Embryonic facial prominence (tissue), 1 donor: ENCODE data around the gene TRIM24.
"Not testable (repeated sequence)": the region's sequence is repeated elsewhere in the genome, so short reads cannot be mapped to it uniquely, and the experiment has no call there.

Source experiments
- DNase-seq: peaks from one replicate; pipeline ENCODE4 v3.0.0-alpha.2; 2016; ENCODE audit errors: extremely low spot score

TRIM24 gene

DNA sequence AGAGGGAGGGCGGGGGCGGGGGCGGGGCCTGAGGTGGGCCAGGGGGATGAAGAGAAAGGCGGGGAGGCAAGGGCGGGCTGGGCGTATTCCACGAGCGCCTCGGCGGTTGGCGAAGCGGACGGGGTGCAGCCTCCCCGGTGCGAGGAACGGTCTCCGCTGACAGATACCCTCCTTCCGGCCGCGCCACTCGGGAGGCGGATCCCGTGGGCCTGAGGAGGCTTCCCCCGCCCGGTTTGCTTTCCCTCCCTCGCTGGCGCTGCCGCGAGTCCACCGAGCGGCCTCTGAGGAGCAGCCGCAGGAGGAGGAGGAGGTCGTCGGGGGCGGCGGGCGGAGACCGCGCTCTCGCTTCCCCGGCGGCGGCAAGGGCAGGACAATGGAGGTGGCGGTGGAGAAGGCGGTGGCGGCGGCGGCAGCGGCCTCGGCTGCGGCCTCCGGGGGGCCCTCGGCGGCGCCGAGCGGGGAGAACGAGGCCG, at the start of gene TRIM24:
Gene TRIM24, plus strand, starts transcription at position 84 of the 473 bp plus-strand sequence. Its CDS starts 290 bp downstream, at position 374.
- DNase-seq: no peak

DNA sequence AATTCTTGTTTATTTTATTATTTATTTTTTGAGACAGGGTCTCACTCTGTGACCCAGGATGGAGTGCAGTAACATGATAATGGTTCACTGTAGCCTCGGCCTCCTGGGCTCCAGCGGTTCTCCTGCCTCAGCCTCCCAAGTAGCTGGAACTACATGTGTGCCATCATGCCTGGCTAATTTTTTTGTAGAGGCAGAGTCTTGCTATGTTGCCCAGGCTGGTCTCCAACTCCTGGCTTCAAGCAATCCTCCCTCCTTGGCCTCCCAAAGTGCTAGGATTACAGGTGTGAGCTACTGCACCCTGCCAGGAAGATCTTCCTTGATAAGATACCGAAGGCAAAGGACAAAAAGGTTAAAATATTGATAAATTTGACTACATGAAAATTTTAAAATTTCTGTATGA, 48.0 kb upstream of the TRIM24 start:
- not testable (repeated sequence) for DNase-seq

DNA sequence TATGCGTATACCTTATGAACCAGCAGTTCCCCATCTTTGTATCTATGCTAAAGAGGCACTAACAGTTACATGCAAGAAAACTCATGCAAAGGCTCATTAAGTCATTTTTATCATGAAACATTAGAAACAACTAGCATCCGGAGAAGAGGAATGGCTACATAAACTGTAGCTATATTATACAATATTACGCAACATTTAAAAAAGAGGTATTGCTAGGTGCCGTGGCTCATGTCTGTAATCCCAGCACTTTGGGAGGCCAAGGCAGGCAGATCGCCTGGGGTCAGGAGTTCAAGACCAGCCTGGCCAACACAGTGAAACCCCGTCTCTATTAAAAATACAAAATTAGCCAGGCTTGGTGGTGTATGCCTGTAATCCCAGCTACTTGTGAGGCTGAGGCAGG, 47.1 kb upstream of the TRIM24 start:
- not testable (repeated sequence) for DNase-seq

DNA sequence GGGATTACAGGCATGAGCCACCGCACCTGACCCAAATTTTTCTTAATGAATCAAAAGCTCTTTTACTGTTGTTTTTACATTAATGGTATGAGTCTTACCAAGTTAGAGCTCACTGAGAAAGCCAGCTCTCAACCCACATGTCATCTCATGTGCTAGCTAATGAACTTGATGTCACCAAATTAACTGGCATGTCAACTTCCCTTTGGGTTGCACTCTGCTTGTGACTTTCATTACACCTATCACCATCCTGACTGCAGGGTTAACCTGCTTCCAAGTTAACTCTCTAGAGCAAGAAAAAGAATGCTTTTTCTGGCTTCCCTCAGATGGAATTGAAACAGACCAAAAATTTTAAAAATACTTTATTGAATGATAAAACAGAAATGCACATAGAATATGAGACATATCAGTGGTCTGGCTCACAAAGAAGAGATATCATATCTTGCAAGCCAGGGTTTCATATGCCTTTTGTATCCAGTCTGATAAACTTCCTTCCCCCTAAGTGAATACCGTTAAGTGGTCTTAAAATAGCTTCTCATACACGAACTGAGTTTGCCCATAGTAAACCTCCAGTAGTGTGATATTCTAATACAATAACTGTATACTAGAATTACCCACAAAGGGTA, 42.9 kb upstream of the TRIM24 start:
- no peak for DNase-seq

DNA sequence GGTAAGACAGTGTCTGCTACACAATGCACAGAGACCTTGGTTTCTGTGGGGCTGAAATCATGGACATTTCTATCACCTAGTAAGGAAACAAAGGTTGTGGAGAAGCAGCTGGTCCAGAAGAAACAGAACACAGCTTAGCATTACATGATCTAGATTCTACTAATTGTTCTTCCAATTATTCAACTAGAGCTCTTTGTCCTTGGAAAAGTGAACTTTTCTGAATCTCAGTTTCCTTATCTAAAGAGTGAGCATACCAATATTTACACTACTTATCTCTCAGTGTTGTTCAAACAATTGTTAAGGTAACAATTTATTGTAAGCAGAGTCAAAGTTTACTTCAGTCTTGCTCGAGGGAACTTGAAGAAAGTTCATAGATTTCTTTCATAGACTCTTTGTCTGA, 42.3 kb upstream of the TRIM24 start:
- DNase-seq: no peak

DNA sequence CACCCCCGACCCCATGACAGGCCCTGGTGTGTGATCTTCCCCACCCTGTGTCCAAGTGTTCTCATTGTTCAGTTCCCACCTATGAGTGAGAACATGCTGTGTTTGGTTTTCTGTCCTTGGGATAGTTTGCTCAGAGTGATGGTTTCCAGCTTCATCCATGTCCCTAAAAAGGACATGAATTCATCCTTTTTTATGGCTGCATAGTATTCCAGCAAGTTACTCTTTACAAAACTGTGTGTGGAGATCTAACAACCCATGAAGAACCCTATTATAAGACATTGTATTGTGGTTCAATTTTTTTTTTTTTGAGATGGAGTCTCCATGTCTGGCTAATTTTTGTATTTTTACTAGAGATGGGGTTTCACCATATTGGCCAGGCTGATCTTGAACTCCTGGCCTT, 41.7 kb upstream of the TRIM24 start:
- DNase-seq: not testable (repeated sequence)

DNA sequence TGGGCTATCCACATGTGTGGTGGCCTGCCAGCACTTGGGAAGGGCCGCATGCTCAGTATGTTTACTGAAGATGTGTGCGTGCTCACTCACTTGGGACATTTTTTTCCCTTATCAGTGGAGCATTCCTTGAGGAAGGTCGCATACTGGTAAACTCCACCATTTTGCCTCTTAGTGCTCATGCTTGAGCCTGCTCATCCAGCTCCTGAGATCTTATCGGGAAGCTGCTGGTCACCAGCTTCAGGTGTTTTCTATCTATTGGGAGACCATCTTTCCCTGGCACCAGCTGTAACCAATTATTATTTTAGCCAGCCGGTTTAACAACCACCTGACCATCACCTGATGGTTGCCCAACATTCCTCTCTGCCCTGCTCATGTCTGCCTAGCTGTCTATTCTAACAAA, 35.0 kb upstream of the TRIM24 start:
- DNase-seq: no peak

DNA sequence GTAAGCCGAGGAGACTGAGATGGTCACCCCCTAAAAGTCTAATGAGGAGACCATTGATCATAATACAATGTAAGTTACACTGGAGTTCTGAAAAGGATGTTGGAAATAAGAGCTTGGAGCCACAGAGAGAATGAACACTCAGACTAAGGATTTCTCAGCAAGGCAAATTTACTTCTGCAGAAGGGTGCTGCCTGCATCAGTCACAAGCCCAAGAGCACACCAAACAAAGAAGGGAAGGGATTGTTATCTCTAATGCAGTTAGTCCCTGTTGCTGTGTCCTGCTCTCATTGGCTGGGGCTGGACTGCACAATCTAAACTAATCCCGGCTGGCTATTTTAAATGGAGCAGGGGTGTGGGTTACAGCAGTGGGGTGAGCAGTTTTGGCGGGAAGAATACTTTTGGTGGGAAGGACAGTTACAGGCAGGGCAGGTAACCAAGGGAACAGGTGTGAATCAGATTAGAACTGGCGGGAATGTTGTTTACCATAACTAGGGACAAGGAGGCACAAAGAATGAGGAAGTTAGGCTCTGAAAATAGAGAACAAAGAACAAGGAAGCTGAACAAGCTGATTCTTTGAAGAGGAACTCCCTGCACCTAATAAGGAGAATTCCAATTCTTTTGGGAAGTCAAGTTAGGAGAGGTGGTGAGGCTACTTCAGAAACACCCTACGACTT, 30.3 kb upstream of the TRIM24 start:
- no peak for DNase-seq

DNA sequence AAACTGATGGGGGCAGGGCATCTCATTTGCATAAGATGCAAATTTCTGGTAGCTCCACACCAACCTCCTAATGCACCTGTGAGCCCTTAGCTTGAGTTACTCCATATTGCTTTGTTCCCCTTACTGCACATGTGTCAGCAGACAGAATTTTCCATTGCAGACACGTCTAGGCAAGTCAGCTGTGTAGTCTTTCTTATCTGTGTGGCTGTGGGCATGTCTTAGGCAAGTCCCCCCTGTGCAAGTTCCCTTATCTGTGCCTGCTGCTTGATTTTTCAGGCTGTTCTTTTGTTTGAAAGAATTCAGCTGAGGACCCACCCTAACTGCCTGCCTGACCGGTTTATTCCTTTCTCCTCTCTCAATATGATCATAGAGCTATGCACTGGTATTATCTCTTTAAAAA, 28.5 kb upstream of the TRIM24 start:
- no peak for DNase-seq

DNA sequence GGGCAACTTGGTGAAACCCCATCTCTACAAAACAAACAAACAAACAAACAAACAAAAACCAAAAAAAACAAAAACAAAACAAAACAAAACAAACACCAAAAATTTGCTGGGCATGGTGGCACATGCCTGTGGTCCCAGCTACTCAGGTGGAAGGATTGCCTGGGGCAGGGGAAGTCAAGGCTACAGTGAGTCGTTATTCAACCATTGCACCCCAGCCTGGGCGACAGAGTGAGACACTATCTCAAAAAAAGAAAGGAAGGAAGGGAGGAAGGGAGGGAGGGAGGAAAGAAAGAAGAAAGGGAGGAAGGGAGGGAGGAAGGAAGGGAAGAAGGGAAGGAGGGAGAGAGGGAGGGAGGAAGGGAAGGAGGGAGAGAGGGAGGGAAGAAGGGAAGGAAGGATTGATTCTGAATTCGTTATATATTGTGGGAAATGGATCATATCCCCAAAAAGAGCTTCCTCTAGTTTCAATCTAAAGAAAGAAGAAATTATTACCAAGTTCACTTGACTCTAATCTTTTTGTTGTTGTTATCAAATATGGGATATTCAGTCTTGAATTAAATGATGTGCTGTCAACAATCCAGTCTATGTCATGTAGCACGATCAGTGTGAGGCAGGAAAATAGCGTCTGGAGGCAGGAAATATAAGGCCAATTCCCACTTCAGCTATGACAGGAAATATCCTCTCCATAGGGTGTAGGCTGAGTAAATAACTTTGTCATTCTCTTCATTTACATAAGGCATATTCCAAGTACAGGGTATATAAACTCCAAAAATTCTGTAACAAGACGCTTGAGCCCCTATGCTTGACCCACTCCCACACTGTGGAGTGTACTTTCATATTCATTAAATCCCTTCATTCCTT, 26.2 kb upstream of the TRIM24 start:
- DNase-seq: no peak

DNA sequence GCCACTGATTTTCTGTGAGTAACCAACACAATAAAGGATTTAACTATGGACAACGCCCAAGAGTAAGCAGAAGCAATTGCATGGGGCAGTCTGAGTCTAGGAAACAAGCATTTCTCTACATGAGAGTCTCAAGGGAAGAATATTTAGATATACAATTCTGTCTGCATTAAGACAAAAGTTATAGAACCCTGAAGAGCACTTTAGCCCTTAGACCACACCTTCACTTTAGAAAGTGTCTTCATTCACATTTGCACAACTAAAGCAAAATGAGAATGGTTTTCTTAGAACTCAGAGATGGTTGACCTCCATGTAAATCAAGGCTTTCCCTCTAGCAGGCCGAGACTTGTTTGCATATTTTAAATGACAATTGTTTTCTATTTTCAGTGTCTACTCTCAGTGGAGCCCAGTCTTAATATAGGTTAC, 25.5 kb upstream of the TRIM24 start:
- no peak for DNase-seq

DNA sequence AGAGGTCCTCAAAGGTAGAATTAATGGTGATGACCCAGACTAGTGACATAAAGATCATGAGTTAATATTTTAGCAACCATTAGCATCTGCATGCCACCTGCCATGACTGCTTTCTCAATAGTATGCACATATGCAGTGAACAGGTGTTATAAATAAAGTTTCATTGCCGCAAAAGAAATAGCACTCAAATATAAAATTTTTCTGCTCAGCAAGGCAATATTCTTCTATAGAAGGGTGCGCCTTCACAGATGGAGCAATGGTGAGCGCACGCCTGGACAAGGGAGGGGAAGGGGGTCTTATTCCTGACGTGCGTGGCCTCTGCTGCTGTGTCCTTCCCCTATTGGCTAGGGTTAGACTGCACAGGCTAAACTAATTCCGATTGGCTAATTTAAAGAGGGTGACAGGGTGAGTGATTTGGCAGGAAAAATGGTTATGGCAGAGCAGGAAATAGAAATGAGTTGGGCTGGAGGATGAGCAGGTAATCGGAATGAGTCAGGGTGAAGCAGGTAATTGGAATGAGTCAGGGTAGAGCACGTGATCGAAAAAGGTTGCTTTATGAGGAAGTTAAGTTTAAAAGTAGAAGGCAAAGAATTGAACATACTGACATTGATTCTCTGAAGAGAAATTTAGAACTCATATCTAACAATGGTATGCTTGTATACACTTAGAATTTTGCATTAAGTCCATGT, 24.7 kb upstream of the TRIM24 start:
- DNase-seq: no peak

DNA sequence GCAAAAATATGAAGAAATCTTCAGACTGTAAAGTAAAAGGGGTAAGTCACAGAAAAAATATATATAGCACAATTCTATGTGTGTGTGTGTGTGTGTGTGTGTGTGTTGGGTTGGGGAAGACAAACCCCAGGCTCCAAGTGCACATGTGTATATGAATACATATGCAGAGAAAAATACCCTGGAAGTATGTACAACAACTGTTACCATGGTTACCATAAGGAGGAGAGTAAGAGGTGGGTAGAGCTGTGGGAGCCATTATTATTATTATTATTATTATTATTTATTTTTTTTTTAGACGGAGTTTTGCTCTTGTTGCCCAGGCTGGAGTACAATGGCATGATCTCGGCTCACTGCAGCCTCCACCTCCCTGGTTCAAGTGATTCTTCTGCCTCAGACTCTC, 23.7 kb upstream of the TRIM24 start:
- DNase-seq: no peak

DNA sequence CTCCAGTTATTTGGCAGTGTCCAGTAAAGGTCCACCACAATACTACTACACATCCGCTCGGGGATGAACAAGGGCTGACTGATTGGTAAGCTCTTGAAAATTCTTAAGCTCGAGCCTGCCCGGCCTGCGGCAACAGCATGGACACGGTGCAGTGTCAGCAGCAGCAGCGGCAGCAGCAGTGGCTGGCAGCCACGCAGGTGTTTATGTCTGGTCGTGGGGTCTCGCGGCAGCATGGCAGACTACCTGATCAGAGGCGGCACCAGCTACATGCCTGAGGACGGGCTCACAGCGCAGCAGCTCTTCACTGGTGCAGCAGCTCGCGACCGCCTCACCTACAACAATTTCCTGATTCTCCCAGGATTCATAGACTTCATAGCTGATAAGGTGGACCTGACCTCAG, 19.6 kb upstream of the TRIM24 start:
- DNase-seq: no peak

DNA sequence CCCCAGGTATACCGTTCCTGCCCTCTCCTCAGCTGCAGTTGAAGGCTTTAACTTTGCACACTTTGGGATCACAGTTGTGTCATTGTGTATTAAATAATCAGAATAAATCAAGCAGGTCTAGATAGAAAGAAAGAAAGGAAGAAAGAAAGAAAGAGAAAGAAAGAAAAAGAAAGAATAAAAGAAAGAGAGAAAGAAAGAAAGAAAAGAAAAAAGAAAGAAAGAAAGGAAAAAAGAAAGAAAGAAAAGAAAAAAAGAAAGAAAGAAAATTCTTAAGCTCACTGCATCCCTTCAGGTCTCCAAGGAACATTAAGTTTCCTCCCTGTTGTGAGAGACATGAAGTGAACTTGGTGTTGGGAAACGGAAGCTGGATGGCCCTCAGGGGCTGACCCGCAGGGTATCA, 17.2 kb upstream of the TRIM24 start:
- no peak for DNase-seq

DNA sequence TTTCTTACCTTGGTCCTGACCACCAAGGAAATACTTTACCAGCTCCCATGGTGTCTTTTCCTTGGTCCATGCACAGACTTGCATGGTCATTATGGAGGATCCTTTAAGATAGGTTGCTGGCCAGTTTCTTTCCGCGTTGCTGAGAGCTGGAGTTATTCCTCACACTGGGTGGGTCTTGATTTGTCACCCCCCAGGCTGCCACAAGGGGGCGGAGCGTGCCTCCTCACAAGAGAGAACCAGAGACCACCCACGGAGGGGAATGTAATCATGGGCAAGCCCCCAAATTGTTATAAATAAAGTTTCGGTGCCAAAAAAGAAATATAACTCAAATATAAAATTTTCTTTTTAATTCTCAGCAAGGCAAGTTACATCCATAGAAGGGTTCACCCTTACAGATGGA, 10.5 kb upstream of the TRIM24 start:
- no peak for DNase-seq

DNA sequence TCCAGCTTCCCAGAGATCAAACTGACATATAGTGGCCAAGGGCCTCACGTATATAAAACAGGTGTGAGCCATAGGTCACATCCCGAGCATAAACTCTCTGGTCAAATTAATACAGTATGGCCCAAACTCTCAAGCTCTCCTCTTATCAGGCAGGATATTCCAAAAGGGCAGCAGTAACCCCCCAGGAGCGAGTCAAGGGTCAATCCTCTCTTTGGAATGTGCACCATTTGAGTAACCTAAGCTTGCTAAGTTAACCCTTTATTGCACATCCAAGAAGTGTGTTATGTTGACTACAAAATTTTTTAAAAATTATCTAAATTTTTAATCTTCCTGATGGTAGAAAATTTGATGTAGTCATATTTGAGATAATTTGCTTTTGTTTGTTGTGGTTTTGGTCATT, 4.5 kb upstream of the TRIM24 start:
- DNase-seq: no peak

DNA sequence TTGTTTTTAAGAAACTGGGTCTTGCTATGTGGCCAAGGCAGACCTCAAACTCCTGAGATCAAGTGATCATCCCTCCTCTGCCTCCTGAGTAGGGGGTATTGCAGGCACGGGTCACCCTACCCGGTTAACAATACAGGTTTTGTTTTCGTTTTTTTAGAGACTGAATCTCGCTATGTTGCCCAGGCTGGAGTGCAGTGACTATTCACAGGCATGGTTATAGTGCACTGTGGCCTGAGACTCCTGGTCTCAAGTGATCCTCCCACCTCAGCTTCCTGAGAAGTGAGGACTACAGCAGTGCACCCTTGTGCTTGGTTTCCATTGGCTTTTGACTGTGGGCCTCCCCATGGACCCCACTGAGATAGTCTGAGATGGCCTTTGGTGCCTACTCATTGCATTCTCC, 3.8 kb upstream of the TRIM24 start:
- DNase-seq: no peak

DNA sequence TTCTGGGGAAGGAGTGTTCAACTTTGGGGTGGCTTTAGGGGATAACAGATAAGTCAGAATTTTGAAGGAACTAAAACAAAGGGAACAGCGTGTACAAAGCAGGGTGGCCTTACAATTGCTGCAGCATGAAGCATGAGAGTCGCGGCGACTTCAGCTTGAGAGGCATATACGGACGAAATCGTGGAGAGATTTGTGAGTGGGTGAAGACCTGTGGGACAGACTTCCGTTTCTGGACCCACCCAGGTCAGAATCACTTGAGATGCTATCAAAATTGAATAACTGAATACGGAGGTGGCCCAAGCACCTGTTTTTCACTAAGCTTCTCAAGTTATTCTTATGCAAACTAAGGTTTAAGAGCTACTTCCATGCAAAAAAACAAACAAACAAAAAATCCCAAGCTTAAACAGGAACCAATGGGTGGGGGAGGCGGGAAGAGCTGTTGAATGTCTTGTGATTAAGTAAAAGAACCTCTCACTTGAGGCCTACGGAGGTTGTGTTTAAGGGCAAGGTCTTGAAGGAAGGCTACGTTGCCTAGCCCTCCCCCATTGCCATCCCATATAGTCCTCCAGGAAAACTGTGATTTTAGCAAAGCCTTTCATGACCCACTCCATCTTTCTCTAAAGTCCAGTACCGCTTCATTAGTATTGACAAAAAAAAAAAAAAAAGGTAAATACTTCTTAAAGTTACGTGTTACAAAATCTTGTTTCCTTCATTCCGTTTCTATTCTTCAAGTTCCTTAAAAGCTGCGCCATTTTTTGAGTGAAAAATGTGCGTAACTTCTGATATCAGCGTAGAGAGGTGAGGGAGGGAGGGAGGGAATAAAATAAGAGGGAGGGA, 1.3 kb upstream of the TRIM24 start:
- DNase-seq: no peak

DNA sequence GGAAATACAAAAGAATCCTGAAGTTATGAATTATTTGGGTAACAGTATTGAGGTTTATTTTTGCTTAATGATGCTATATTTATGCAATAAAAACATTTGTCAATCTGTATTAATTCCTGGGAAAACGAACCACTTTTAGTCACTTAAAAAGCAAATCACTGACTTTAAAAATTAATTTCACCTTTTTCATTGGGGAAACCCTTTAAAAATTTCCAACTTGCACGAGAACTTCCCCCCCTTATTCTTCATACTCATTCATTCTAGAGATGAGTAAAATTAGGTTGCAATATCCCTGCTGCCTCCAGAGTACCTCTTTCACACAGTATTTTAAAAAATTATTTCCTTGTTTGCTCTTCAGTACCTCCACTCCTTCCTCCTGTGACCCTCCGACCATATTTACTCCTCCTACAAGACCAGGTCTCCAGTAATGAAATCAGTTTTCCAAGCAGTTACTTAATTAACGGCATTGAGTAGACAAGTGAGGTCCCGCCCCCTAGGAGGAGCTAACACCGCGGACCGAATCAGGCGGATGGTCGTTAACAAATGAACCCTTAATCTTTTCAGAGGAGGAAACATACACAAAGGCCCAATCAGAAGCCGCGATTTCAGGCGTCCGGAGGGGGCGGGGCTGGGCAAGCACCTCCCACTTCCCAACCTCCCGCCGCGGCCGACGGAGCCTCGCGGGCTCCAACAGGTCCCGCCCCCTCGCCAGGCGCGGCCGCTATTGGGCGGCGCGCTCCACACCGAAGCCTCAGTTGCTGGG, 465 bp upstream of the TRIM24 start:
- peak; percentile 94 for DNase-seq
